Kidney capillary endothelial cell (primary cell): ENCODE results near the gene PSMA7.

Experiments used
- DNase-seq: peaks from one replicate; pipeline ENCODE4 v3.0.0-alpha.2; 2018; ENCODE audit warnings: low spot score

Gene PSMA7

GRCh38 chr20:62143081-62143956 is at the start of gene PSMA7, which contains the start of gene SS18L1:
TSS of gene PSMA7 (minus strand) at chr20:62143394. CDS start at chr20:62143303, 91 bp downstream.
TSS of gene SS18L1 (plus strand) at chr20:62143769. CDS start at chr20:62143821, 52 bp downstream.
- peak; percentile 78 for DNase-seq

GRCh38 chr20:62192635-62193034 is 49.4 kb upstream of the PSMA7 start:
- no peak for DNase-seq

DNA sequence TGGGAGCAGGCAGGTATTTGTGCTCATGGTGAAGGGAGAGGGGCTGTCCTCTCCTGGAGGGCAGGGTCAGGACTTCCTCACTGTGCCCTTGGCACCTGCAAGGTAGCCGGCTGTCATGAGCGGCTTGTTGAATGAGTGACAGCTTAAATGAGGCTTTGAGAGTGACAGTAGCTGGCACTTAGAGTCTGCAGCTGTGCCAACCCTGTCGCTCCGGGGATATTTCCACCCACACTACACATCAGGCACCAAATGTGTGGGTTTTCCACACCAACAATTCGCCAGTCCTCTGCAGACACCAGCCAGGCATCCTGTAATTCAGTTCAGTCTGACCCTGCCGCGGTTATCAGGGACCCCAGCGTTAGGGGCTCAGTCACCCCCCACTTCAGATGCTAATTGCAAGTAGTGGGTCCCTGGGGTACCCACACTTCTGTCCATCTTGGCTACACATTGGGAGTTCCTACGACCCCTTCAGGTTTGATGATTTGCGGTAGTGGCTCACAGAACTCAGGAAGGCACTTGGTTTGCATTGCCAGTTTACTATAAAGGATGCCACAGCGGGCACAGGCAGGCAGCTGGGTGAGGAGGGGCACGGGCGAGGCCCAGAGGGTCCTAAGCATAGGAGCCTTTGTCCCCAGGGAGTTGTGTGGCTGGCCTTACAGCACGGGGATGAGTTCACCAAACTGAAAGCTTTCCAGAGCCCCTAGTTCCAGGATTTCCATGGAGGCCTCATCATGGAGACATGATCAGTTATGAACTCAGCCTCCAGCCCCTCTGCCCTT is 48.8 kb upstream of the PSMA7 start:
- no peak for DNase-seq

DNA sequence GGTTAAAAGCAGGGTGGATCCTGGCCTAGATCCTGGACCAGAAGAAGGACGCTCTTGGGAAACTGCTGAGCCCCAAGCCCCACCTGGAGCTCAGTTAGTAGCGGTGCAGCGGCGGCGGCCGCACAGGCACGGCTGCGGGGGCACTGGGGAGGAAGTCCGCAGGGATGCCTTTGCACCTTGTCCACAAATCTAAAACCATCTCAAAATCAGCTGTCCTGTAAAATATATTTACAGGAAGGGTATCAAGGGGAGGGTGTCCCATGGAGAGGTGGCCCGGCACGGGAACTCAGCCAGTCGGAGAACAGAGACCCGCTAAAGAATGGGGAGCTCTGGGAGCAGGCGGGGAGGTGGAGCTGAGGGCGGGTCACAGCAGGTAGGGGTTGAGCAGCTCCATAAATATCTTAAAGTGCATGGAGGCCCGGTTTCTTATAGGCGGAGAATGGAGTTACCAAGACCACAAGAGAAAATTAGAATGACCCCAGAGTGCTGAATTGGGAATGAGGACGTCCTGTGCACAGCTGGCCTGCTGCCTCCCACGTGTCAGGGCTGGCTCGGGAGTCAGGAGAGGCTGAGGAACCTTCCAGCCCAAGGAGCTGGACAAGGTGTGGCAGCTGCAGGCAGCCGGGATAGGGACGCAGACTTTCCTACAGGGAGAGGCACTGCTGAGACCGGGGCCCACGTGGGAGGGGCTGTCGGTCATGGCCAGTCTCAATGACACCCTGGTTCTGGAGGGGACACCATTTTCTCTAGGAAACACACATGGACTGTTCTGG is 47.6 kb upstream of the PSMA7 start:
- no peak for DNase-seq

- peak; percentile 37 for DNase-seq
These were observed 44.0 kb upstream of the PSMA7 start for GRCh38 chr20:62186887-62187866.

- DNase-seq = no peak
These were observed 42.9 kb upstream of the PSMA7 start for GRCh38 chr20:62186096-62186426.

- no peak for DNase-seq
These were observed 40.4 kb upstream of the PSMA7 start for GRCh38 chr20:62183426-62184142.

DNA sequence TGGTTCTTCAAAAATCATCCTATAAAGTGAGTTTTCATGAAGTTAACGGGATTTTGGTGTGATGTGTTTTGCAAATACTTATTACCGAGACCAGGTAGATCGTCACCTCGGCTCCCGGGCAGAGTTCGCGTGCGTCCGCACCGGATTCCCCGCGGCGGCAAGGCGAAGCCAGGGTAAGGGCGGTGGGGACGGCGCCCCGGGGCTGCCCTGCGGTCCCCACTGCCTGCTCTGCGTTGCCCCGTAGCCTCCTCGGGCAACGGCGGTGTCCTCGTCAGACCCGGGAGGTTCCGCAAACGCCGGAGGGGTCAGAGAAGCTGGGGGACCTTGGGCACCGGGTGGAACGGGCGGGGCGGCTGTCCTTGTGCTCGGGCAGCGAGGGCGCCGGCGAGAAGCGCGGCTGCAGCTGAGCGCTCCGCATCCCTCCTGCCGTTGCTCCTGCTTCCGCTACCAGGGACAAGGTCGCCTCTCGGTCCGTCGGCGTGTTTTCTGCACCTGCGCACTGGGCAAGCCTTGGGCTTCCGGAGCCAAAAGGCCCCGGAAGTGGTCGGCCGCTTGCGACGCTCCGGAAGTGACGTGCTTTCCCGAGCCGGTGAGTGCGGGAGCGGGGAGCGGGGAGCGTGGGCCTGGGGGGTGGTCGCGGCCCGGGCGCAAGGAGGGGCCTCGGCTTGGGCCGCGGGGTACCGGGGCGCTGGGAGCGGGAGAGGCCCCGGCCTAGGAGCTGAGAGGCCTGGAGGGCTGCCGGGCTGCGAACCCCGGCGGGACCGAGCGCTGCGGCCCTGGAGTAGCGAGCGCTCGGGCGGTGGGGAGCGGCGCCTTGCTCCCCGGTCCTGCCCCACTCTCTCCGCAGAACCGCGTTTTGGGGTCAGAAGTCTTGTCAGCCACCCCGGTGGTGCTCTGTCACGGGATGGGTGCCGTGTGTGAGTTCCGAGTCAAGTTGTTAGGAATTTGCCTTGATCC is 39.6 kb upstream of the PSMA7 start, which contains the start of gene MTG2:
TSS of gene MTG2 (plus strand) at position 560 of the 957 bp plus-strand sequence. CDS start 10,393 bp downstream, outside the sequence.
- peak; percentile 91 for DNase-seq

DNA sequence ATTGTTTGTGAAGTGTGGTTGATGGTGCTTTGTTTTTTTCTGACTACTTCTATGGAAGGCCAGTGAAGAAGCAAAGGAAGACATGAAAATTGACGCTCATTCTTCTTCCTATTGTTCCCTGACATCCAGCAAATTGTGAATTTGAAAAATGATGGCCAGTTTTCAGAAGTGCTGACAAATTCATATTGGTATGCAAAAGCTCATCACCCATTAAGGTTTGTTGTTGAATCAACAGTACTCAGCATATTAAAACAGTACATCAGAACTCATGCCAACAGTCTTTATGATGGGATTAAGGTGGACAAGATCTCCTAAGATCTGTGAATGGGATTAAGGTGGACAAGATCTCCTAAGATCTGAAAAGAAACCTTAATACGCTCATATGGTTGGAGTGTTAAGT is 38.6 kb upstream of the PSMA7 start:
- no peak for DNase-seq

DNA sequence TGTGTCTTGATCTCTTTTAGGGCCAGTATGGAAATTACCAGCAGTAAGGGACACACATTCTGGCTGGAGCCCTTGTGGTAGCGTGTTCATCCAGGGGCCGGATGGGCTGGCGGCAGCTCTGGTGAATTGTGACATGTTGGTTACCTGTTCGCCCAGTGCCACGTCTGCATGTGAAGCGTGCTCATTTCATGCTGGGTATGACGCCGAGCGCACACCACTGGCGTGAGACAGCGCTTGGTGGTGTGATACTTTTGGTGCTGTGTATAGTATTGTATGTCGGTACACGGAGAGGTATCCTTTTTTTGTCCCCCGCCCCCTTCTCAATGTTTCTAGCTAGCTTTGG is 35.9 kb upstream of the PSMA7 start:
- no peak for DNase-seq

- no peak for DNase-seq
These were observed 35.3 kb upstream of the PSMA7 start for GRCh38 chr20:62178316-62179161.

- no peak for DNase-seq
These were observed 34.1 kb upstream of the PSMA7 start for GRCh38 chr20:62177307-62177706.

- DNase-seq = no peak
These were observed 33.7 kb upstream of the PSMA7 start for GRCh38 chr20:62176866-62177265.

- no peak for DNase-seq
These were observed 32.5 kb upstream of the PSMA7 start for GRCh38 chr20:62175711-62176110.

DNA sequence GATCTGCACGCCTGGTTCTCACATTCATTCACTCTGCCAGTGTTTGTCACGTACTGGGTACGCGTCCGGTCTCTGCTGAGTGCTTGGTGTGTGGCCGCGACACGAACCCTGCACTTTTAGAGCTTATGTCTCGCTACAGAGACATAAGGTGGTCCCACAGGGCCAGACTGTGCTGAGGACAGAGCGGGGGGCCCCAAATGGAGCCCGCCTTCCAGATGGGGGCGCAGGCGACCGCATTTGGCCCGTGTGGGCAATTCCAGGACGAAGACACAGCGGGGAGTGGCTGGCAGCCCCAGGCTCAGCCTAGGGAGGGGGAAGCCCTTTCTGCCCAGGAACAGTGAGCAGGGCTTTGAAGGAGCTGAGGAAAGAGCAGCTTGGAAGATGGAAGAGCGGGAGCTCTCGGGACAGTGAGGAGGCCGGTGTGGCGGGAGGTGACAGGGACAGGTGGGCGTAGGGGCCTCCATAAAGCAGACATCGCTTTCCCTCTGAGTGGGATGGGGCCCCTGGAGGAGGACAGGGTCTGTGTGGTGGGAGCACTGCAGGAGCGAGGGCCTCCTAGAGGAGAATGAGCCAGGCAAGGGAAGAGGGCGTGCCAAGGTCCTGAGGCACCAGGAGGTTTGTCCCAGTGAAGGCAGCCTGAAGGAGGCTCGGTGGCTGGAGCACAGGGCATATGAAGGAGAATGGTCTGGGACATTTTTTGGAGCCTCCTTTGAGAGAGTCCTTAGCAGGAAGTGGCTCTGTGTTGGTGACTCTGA is 31.9 kb upstream of the PSMA7 start:
- DNase-seq = no peak

- no peak for DNase-seq
These were observed 31.0 kb upstream of the PSMA7 start for GRCh38 chr20:62174021-62174804.

- DNase-seq = no peak
These were observed 29.5 kb upstream of the PSMA7 start for GRCh38 chr20:62172666-62173065.
